DMS79 (cell line): ENCODE results near the gene COMMD4.
"Not testable (repeated sequence)": the region's sequence is repeated elsewhere in the genome, so short reads cannot be mapped to it uniquely, and the experiment has no call there.

ENCODE experiments used
- DNase-seq: peaks from one replicate; lab custom pipeline; 2025; lab: John Stamatoyannopoulos, UW

The COMMD4 gene

DNA sequence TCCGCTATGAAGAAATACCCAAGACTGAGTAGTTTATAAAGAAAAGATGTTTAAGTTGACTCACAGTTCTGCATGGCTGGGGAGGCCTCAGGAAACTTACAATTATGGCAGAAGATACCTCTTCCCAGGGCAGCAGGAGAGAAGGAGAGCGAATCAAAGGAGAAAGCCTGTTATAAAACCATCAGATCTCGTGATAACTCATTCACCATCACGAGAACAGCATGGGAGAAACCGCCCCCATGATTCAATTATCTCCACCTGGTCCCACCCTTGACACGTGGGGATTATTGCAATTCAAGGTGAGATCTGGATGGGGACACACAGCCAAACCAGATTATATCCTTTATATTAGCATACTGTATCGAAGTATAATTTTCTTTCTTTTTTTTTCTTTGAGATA is 3.8 kb upstream of the COMMD4 start:
- DNase-seq, result not testable (repeated sequence)

DNA sequence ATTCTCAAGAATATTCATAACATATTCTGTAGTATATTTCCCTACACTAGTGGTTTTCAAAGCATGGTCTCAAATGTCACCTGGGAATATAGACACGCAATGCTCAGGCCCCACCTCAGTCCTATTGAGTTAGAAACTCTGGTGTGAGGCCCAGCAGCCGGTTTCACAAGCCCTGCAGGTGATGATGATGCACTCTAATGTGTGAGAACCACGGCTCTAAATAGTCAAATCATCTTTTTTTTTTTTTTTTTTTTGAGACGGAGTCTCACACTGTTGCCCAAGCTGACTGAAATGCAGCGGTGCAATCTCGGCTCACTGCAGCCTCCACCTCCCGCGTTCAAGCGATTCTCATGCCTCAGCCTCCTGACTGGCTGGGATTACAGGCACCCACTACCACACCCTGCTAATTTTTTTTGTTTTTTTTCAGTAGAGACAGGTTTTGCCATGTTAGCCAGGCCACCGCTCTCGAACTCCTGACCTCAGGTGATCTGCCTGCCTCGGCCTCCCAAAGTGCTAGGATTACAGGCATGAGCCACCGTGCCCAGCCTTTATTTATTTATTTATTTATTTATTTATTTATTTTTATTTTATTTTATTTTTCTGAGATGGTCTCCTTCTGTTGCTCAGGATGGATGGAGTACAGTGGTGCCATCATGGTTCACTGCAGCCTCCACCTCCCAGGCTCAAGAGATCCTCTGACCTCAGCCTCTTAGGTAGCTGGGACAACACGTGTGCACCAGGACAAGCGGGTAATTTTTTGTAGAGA is 2.0 kb upstream of the COMMD4 start:
- DNase-seq, result not testable (repeated sequence)

DNA sequence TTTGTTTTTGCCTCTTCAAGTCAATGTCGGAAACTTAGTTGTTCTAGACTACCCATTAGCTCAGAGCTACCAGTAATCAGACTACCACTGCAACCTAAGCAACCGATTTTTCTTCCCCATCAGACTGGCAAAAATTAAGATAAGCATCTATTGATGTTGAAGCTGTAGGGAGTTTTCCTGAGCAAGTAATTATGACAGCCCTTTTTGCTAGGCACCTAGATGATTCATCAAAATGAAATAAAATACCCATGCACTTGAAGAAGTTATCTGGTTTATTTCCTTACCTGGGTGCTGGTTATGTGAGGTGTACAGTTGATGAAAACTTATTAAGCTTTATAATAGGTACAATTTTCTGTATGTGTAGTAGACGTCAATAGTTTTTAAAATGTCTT is 554 bp upstream of the COMMD4 start:
- DNase-seq, result no peak

DNA sequence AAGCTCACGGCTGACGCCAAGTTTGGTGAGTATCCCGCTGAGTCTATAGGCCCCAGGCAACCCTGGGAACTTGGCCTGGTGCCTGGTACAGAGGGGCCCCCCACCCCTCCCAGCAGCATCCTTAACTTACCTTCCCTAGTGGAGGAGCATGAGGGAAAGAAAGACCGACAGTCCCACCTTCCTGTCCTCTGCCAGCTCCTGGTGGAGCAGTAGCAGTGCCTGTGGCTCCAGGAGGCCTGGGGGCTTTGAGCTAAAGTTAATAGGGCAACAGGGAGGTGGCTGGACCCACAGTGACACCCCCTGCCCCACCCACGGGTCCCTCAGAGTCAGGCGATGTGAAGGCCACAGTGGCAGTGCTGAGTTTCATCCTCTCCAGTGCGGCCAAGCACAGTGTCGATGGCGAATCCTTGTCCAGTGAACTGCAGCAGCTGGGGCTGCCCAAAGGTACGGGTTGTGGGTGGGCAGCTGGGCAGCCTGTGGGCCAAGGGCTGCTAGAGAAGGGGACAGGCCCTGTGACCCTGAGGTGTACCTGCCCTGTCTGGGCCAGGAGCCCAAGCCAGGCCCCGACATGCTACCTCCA is 2.9 kb downstream of the COMMD4 start:
- DNase-seq, result no peak

DNA sequence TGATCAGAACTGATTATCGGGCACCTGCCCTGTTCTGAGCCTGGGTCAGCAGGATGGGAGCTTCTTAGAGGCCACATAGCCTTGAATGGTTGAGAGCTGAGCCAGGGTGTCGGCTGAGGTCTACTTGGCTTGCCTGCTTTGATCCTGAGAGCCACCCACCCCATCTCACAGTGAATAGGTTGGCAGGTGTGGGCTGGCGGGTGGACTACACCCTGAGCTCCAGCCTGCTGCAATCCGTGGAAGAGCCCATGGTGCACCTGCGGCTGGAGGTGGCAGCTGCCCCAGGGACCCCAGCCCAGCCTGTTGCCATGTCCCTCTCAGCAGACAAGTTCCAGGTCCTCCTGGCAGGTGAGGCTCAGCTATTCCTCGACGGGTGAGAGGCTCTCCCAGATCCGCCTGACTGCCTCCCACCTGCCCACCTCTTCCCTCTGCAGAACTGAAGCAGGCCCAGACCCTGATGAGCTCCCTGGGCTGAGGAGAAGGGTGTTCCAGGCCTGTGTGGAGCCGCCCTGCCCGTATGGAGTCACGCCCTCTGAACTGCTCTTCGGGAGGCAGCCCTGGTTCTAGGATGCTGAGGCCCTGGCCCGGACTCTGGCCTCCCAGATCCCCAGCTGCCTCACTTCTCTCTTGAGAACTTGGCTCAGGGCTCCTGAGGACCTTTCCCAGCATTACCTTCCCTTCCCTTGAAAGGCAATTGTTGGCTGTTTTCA is 3.8 kb downstream of the COMMD4 start:
- no peak for DNase-seq

DNA sequence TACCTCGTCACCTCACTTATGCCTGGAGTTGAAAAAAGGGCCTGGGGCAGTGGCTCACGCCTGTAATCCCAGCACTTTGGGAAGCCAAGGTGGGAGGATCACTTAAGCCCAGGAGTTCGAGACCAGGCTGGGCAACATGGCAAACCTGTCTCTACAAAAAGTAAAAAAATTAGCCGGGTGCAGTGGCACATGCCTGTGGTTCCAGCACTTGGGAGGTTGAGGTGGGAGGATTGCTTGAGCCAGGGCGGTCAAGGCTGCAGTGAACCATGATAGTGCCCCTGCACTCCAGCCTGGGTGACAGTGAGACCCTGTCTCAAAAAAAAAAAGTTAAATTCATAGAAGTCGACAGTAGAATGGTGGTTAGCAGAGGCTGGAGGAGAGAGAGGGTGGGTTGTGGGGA is 6.4 kb downstream of the COMMD4 start:
- DNase-seq, result no peak

DNA sequence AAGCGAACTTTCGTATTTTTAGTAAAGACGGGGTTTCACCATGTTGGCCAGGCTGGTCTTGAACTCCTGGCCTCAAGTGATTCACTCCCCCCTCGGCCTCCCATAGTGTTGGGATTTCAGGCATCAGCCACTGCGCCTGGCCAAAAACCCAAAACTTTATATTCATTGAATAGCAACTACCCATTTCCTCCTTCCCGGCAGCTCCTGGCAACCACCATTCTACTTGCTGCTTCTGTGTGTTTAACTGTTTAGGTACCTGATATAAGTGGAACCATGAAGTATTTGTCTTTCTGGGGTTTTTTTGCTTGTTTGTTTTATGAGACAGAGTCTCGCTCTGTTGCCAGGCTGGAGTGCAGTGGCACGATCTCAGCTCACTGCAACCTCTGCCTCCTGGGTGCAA is 8.1 kb downstream of the COMMD4 start:
- DNase-seq, result not testable (repeated sequence)

DNA sequence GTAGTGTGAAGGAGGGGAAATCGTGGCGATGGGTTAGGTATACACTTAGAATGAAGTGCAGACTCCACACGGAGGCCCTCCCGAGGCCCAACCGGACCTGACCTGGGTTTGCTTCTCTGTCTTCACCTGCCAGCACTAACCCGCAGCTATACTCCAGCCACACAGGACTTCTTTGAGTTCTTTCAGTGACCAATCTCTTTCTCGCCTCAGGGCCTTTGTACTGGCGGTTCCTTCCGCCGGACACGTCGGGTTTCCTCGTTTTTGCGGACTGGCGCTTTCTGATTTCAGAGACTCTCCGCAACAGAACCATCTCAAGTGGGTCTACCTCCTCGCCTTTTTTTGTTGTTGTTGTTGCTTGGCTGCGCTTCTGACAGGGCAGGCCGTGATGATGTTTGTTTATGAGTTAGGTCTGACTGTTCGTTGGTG is 10.9 kb downstream of the COMMD4 start, which contains the start of gene NEIL1:
NEIL1 (plus strand) TSS at position 244 of the 426 bp plus-strand sequence. CDS start 1,867 bp downstream, outside the sequence.
- no peak for DNase-seq

DNA sequence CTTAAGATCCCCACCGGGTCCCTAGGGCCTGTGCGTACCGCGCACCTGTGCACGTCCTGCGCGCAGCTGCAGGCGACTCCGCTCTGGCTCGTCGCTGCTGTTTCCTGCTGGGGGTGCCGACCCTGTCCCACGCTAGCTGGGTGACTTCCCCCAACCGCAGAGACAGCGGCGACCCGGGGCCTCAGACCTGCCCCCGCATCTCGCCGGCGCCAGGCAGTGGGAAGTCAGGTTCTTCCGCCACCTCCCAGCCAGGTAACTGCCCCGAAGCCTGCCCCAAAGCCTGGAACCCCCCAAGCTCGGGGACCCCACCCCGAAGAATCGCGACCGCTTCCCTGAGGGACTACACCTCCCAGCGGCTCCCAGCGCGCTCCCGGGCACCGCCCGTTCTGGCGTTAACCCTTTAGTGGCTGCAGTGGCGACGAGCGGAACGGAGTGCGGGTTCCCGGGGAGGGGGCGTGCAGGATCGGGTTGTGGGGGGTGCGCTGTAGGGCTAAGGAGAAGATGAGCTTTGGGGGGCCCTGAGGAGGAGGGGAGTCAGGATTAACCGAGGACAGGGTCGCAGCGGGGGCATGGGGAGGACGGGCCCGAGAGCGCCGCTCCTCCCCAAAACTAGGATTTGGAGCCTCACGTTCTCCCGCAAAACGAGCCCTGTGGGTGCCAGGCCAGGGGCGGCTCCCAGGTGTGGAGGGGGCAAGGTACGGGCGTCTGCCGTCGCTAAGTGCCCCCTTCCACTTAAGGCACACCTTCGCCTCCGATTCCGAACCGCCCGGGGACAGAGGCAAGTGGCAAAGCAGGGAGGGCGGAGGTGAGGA is 11.6 kb downstream of the COMMD4 start:
- no peak for DNase-seq

DNA sequence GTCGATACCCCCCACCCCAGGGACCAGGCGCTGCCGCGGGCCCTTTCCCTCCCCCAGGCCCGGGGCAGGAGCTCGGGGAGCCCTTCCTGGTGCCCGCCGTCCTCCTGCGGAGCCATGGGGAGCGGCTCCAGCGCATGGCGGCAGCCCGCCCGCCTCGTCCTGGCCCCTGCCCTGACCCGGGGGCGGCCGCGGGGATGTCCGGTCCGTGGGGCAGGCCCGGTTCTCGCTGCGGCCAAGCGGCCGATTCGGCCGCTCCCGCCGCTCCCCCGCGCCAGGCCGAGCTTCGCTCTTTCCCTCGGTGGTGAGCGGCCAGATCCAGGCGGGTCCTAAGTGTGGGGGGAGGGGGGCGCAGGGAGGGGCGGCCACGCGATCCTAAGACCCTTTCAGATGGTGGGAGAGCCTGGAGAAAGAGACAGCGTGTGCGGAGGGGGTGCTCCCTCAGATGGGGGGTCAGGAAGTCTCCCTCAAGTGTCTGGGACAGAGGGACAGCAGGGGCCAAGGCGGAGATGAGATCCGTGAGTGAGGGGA is 12.2 kb downstream of the COMMD4 start:
- no peak for DNase-seq

DNA sequence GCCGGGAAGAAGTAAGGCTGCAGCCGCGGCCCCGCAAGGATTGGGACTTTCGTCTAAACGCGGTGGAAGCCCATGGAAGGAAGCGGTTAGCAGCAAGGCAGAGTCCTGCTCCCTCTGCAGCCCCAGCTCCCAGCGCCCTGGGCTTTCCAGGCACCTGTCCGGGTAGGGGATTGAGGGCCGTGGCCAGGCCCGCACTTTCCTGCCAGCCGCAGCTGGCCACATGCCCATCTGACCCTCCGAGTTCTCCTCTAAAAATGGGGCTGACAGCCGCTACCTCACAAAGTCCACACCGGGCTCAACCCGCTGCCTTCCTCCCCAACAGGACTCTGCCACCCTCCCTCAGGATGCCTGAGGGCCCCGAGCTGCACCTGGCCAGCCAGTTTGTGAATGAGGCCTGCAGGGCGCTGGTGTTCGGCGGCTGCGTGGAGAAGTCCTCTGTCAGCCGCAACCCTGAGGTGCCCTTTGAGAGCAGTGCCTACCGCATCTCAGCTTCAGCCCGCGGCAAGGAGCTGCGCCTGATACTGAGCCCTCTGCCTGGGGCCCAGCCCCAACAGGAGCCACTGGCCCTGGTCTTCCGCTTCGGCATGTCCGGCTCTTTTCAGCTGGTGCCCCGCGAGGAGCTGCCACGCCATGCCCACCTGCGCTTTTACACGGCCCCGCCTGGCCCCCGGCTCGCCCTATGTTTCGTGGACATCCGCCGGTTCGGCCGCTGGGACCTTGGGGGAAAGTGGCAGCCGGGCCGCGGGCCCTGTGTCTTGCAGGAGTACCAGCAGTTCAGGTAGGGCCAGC is 12.9 kb downstream of the COMMD4 start:
- no peak for DNase-seq

DNA sequence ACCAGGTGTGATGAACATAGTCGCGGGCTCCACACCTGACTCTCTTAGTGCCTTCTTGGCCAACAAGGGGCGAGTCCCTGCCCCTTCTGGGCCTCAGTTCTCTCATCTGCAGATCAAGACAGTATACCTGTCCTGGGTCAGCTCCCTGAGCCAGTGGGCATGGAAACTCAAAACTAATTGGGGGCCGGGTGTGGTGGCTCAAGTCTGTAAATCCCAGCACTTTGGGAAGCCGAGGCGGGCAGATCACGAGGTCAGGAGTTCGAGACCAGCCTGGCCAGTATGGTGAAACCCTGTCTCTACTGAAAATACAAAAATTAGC is 13.4 kb downstream of the COMMD4 start:
- DNase-seq, result not testable (repeated sequence)

DNA sequence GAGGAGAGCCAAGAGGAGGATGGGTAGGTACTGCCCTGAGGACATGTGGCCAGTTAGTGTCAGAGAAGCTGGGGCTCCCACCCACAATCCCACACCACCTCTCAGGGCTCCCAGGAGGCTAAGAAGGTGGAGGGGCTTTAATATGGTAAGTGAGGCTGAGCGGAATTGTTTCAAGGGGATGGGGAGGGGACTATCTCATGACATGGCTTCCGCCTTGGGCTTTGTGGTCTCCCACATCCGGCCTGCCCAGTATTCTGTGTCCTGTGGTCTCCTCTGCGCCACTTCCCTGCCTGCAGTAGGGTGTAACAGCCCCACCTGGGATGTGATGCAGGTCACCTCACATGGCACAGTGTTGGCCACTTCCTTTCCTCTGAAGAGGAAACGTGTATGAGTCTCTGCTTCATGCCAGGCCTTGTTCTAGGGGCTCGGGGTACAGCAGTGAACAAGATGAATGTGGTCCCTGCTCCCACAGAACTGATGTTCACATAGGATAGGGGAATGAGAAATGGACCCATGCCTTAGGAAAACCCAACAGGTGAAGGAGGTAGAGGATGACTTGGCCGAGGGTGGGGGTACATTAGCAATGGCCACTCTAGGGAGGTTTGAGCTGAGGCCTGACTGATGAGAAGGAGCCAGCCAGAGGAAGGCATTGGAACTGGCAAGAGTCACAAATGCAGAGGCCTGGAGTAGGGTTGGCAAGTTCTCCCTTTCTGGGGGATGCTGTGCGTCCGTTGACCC is 14.2 kb downstream of the COMMD4 start:
- no peak for DNase-seq

DNA sequence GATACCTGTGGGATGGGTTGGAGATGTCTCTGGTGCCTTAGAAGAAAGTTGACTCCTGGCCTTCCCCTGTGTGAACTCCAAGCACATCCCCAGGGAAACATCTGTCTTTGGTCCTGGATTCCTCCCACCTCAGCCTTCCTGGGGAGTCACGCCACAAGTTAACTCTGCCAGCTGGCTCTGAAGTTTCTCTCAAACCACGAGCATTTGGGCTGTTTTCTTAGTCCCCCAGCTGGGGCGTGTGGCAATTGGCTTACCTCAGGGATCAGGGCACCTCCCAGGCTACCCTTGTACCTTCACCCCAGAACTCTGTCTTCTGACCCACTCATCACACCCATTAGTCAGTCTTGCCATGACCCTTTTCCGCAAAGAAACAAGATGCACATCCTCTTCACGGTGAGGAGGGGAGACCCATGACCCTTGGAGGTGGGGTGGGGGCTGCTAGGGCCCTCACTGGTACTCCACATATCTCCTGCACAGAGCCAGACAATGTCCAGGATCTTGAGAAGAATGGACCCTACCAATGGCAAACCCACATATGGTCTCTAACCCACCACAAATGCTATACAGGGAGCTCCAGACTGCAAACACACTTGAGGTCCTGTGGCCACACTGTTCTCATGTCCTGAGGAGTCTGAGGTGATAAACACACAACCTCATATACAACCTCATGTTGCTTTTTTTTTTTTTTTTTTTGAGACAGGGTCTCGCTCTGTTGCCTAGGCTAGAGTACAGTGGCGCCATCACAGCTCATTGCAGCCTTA is 14.9 kb downstream of the COMMD4 start:
- no peak for DNase-seq

DNA sequence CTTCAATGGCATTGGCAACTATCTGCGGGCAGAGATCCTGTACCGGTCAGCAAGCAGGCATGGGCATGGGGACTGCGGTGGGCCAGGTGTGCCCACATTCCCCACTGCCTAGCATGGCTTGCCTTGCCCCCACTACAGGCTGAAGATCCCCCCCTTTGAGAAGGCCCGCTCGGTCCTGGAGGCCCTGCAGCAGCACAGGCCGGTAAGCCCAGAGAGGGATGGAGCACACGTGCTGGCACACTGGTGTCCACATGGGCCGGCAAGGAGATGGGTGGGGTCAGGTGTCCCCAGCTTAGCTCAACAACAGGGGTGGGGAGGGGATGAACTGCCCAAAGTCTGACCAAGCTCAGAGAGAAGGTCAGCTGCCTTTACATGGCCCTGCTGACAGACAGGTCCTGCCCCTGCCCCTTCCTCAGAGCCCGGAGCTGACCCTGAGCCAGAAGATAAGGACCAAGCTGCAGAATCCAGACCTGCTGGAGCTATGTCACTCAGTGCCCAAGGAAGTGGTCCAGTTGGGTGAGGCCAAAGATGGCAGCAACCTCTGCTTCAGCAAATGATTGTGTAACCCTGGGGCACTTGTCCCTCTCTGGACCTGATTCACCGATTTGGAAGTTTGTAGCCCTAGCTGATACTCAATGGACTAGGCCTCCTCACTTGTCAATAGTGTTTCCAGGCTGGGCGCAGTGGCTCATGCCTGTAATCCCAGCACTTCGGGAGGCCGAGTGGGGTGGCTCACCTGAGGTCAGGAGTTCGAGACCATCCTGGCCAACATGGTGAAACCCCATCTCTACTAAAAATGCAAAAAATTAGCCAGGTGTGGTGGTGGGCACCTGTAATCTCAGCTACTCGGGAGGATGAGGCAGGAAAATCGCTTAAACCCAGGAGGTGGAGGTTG is 16.6 kb downstream of the COMMD4 start:
- DNase-seq, result no peak

DNA sequence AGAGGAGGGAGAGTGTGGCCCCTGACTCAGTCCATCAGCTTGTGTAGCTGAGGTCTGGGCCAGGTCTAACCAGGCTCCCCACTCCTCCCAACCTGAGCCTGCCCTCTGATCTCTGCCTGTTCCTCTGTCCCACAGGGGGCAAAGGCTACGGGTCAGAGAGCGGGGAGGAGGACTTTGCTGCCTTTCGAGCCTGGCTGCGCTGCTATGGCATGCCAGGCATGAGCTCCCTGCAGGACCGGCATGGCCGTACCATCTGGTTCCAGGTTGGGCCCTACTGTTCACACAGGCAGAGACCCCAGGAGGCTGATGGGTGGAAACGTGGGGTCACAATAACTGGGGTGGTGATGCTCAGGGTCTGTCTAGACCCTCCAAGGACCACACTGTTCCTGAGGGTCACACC is 17.7 kb downstream of the COMMD4 start:
- DNase-seq, result no peak

DNA sequence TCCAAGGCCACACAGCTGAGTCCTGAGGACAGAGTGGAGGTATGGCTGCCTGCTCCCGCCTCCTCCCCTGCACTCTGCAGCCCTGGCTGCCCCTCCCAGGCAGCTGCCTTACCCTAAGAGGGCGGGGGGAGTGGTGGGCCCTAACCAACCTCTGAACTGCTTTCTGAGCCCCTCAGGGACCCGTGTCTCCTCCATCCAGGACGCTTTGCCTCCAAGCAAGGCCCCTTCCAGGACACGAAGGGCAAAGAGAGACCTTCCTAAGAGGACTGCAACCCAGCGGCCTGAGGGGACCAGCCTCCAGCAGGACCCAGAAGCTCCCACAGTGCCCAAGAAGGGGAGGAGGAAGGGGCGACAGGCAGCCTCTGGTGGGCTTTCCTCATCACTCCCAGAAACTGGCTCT is 18.6 kb downstream of the COMMD4 start:
- no peak for DNase-seq

DNA sequence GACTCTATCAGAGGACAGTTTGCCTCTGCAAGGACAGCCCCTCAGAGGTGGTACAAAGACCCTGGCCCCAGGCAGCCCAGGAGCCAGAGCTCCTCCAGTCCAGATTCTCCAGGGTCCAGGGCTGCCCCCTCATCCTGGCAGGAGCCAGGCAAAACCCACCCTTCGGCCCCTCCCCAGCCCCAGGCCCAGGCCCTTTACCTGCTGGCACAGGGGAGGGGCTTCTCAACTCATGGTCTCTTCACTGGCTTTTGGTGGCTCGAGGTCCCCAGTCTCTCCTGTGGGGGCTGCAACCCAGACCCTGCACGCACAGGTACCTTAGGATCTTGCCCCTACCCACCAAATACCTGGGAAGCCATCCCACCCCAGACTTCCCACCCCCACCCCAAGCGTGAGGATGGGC is 19.5 kb downstream of the COMMD4 start:
- no peak for DNase-seq

DNA sequence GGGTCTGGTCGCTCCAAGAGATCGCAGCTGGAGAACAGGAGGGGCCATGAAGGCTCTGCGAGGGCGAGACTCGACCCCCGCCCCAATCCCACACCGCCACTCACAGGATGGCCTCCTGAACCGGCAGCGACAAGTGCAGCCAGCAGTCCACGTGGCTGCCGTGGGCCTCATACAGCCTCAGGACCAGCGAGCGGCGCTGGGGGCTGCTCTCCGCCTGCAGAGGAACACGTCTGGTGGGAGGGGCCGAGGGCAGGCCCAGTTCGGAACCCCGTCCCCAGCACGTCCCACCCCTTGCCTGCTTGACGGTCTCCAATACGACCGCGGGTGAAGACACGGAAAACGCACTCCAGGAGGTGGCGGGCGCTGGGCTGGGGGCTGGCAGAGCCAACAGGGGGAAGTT is 20.1 kb downstream of the COMMD4 start:
- DNase-seq, result no peak
